Measurements from ENCODE around the gene ARHGAP44.
"Not testable (repeated sequence)": the region's sequence is repeated elsewhere in the genome, so short reads cannot be mapped to it uniquely, and the experiment has no call there.

ARHGAP44 gene

DNA sequence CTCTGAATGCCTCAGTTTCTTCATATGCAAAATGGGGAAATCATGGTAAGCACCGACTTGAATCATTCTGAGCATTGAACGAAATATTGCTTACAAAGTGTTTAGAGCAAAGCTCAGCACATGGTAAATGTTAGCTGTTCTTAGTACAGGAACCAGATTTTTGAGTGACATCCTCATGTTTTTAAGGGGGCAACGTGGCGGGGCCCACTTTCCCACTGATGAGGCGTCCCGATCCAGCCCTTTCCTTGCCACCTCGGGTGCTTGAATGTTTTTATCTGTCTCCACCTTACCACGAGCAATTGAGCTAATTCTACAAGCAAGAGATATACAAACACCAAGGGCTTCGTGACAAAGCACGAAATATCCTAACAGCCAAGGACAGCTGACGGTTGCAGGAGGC is 178.7 kb downstream of the ARHGAP44 start:
- no peak for DNase-seq

DNA sequence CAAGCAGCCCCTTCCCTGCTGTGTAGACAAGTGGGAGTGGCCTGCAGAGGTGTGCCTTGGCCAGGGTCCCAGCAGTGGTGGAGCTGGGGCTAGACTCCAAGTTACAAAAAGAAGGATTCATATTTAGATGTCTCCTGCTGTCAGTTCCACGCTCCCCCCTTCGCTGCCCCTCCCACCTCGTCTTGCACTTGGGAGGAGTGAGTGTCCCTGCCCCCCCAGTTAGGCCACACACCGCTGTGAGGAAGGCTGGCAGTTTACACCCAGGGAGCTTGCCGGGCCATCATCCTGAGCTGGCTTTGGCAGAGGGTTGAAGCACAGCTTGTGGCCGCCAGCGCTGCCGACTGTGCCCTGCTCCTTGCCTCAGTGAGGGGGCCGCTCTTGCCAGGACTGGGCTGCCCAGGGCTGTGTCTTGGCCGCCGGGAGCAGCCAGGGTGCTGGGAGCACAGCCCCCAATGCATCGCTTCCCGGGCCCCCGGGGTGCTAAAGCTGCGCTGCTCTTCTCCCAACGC is 184.3 kb downstream of the ARHGAP44 start:
- no peak for DNase-seq

DNA sequence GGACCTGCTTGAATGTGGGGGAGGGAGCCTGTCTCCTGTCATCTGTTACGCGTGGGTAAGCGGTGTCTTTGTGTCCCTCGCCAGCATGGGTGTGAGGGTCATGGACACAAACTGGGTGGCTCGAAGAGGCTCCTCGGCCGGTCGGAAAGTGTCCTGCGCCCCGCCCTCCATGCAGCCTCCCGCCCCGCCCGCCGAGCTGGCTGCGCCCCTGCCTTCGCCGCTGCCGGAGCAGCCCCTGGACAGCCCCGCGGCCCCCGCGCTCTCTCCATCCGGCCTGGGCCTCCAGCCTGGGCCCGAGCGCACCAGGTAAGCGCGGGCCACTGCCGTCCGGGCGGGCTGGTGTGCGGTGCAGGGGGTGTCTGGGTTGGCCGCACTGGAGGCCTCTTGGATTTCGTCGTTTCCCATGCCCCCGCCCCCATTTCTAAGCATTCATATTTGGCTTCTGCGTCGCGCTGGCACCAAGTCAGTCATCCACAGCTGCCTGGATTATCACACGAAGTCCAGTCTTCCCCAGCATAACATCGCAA is 184.8 kb downstream of the ARHGAP44 start:
- DNase-seq: no peak

DNA sequence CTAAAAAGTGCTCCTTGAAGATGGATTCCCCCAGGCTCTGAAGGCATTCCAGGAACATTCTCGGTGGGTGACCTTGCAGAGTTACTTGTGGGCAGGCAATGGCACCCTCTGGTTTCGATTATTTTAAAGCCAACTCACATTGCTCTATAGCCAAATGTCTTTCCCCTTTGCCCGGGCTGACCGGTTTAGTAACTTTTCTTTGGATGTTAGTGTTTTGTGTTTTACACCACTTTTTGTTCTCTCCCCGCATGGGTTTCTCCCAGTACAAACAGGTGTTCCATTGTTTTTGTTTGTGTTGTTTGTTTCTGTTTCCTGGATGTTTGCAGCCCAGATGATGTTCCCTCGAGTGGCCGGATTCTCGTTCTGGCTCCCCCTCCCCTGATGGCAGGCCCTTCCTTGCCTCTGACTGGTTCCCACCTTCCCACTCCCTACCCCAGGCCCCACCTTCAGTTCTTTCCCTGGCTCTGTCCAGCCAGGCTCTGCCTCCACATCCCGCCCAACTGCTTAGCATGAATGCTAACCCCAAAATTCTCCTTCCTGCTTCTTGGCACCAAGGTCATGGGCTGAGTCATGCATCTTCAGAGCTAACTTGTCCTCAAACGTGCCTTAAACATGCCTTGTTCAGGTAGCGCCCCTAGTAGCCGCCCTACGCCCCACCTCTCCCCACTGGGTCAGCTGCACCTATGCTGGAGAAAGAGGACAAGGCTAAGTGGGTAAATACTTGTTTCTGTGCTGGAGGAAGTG is 187.9 kb downstream of the ARHGAP44 start:
- no peak for DNase-seq

DNA sequence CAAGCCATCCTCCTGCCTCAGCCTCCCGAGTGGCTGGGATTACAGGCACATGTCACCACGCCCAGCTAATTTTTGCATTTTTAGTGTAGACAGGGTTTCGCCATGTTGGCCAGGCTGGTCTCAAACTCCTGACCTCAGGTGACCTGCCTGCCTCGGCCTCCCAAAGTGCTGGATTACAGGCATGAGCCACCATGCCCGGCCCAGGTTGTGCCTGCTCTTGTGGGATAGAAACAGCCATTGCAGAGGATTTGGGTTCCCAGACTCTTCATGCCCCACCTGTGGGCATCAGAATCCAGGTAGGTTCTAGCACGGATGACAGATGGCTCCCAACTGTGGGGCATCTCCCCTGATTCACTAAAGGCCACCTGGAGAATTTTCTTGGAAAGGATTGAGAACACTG is 189.5 kb downstream of the ARHGAP44 start:
- DNase-seq: not testable (repeated sequence)

DNA sequence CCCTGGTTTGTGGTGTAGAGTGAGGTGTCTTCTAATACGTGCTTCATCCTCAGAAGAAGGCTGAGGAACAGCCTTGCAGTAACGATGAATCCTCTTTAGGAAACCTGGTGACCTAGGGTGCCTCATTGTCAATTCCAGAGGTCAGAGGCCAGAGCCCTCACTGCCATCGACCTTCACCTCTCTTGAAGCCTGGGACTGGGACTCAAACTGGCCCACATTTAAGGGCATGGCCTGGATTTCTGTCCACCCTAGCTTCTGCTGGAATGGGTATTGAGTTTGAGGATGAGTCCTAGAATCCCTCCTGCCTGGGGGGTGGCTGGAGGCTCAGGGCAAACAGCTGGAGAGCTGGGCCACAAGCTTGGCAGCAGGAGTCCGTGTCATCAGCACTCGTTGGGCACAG is 189.9 kb downstream of the ARHGAP44 start:
- DNase-seq: no peak

DNA sequence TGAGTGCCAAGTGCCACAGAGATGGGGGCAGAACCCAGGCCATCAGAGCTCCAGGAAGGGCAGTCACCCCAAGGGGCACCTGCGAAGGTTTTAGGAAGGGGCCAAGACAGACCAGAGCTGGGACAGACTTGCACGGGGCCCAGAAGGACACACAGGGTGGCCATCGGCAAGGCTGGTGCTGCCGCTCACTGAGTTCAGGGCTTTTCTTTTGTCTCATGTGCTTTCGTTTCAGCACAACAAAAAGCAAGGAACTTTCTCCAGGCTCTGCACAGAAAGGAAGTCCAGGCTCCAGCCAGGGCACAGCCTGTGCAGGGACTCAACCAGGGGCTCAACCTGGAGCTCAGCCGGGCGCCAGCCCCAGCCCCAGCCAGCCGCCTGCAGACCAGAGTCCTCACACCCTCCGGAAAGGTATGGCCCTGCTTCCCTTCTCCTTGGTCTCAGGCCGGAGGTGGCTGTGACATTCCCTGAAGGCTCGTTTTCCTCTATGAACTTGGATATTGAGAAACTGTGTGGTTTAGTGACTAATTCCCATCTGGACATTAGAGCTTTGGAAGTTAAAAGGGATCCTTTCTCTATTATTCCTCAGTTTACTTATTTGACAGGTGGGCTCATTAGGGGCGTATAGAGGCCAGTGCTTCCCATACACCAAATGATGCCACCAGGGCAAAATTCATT is 190.7 kb downstream of the ARHGAP44 start:
- DNase-seq: no peak

DNA sequence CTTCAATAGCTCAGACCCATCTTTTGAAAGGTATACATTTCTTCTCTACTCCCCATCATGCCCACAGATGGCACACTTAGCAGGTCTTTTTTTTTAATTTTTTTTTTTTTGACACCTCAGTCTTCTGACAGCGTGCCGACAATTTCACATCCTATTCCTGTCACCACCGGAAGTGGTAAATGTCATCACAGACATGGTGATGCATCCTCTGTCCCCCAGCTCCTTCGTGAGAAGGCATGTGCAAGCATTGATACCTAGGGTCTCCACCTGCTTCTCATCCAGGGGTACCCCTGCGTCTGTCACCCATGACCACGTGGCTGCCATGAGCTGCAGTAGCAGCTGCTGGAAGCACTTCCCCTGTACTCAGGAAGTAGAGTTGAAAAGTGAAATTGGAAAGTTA is 192.9 kb downstream of the ARHGAP44 start:
- no peak for DNase-seq

DNA sequence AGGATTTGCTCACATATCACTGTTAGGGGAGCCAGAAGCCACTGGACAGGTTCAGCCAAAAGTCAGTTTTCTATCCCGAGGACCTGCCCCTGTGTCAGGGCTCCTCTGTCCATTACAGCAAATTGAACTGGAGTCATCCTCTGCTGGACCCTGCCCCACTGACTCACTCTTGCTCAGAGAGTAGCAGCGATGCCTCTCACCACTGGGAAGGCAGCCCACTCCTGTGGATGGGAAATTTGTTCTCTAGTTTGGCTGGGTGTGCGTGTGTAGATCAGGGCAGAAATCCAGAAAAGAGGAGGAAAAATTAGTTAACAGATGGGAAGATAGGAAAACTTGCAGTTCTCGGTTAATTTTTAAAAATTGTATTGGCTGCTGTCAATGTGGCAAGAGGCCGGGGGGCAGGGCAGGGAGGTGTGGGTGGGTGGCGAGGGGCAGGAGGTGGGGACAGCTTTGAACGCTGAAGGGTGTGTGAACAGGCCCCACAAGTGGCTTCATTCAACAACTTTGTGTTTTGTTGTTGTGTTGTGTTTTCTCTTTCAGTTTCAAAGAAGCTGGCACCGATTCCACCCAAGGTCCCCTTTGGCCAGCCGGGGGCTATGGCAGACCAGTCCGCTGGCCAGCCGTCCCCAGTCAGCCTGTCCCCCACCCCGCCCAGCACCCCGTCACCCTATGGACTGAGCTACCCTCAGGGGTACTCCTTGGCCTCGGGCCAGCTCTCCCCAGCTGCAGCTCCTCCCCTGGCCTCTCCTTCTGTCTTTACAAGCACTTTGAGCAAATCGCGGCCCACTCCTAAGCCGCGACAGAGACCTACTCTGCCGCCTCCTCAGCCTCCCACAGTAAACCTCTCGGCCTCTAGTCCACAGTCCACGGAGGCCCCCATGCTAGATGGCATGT is 194.9 kb downstream of the ARHGAP44 start:
- DNase-seq: no peak

DNA sequence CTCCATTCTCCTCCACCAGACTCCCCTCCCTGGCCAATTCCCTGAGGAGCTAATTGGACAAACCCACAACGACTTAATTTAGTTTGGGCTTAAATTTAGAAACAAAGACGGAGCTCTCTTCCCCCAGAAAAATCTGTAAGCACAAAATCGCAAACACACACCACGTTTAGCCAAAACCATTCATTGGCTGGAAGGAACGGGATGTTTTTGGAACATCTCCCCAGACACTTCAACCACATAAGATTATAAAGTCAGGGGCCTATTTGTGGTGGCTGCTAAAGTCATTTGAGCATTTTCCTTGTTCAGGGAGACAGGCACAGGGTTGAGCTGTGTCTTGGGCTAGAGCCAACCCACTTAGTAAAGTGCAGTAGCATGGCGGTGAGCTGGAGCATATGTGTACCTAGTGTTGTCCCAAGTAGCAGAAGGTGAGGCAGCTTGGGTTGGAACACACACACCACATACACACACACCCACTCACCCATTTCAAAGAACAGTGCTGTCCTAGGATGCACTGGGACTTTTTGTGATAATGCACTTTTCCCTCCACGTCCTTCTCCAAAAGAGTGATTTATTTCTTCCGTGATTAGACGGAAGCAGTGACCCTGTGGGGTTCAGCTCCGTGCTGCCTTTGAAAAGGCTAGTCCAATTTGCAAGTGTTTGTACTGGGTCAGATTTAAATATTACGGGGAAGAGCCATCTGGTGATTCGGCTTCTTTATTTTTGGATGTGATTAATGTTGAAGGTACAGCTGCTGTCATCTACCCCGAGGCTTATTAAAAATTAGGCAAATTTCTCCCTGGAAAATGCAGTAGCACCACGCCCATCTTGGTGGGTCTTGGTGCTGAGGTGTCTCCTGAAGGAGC is 196.4 kb downstream of the ARHGAP44 start:
- DNase-seq: no peak

DNA sequence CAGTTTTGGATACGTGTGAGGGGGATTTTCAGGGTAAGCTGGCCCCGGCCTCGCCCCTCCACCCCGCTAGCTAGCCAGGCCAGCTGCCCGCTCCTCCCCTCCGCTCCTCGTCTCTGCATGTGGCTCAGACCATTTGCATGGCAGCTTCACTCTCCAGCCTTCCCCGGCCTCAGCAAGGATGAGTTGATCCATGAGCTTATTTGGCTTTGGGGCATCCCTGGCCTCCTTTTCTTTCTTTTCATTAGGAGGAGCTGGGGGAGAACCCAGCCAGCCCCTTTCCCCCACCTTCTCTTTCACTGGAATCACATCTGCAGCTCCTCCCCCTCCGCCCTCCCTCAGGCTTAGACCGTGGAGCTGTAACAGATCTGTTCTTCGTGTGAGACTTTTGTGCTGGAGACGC is 197.8 kb downstream of the ARHGAP44 start:
- no peak for DNase-seq

DNA sequence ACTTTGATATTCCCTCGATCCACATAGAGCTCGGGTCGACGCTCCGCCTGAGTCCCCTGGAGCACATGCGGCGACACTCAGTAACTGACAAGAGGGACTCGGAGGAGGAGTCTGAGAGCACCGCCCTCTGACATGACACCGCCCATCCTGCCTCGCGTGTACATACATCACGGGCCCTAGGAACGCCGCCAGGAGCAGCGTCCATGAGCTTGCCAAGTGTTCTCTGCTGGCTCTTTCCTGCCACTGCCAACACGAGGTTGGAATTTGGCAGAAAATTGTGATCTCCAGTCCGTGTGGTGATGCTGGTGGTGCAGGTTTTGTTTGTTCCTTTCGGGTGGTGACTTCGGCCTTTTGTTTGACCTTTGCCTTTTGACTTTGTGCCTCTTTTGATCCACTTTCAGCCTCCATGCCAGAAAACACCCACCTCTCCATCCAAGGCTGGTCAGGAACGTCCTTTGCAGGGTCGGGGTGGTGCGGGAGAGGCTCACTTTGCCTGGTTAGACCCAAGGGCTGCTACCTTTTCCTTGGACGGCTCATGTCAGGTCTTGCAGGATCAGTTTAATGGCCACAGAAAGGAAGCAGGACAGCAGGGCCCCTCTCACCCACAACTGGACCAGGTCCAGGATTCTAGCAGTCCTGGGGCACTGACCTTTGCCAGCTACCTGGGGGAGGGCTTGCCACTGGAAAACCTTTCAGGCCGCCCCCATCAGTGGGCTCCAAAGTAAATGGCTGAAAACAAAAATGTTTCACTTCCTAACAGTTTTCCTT is 200.9 kb downstream of the ARHGAP44 start:
- DNase-seq: no peak

DNA sequence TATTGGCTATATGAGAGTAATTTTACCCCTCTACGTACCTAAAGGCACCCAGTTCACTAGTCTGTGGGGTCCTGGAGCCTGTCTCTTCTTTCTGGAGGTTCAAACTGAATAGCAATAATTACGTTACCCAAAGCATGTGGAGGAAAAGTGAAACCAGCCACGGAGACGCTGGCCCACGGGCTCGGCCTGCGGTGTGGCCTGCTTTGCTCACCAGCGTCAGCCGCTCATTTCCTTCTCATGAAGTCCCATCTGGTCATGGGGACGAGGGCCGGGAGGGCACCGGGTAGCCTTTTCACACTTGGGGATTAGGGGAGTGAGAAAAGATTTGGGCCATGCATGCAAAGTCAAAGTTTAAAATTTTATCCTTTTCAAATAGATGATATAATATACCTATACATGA is 201.6 kb downstream of the ARHGAP44 start:
- DNase-seq: no peak

DNA sequence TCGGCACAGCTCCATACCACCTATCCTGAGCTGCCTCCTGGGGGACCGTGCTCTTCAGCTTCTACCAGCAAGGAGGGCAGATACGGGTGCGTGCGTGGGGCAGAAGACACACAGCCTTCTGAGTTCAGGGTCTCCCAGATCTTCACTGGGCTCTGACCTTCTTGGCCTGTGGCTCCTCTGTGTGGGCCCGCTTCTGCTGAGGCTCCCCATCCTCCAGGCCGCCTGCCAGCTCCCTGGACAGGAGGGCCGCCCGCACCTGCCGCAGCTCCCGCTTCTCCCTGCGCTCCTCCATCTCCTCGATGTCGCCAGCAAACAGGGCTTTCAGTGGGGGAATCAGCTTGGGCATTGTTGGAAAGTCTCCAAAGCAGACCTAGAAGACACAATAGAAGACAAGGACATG is 203.4 kb downstream of the ARHGAP44 start:
- DNase-seq: no peak

DNA sequence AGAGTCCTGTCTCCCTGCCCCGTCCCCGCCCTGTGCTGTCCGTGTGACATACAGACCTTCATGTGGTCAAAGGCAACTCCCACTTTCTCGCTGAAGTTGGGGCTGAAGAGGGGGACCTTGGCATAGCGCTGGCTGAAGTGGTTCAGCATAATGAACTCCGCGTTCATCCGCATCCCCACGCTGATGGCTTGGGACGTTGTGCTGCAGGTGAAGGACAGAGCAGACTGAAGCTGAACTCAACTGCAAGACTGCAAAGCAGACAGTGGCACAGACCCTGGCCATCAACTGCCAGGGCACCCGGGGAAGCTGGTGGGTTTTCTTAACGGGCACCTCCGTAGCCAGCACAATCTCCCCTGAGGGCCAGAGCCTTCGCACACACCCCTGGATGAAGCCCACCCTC is 204.3 kb downstream of the ARHGAP44 start:
- DNase-seq: no peak

DNA sequence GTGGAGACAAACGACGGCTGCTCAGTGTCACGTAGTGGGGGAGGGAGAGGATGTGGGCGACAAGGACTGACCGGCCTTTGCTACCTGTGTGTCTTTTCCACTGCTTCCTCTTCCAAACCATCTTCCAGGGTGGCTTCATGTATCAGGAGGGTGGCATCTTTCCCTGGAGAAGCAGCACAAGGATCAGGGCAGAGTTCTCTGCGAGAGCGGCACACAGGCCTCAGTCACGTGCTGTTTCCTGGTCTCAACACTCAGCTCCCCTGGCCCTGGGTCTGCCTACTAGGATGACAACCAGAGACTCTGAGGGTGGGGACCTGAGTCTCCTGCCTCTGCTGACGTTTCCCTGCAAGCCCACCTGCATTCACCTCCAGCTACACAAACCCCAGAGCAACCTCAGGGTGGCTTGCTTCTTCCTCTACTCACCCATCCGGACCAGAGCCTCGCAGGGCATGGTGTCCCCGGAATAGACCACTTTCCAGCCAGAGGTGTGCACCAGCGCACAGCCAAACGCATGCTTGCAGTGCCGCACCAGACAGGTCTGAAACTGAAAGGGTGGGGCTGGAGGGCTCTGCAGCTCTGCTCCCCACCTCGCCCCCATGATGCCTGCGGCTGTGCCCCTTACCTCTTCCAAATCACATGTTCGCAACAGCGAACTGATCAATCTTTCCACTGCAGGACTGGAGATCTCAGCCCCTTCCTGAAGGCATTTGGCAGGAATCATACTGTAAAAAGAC is 205.2 kb downstream of the ARHGAP44 start:
- DNase-seq: no peak

DNA sequence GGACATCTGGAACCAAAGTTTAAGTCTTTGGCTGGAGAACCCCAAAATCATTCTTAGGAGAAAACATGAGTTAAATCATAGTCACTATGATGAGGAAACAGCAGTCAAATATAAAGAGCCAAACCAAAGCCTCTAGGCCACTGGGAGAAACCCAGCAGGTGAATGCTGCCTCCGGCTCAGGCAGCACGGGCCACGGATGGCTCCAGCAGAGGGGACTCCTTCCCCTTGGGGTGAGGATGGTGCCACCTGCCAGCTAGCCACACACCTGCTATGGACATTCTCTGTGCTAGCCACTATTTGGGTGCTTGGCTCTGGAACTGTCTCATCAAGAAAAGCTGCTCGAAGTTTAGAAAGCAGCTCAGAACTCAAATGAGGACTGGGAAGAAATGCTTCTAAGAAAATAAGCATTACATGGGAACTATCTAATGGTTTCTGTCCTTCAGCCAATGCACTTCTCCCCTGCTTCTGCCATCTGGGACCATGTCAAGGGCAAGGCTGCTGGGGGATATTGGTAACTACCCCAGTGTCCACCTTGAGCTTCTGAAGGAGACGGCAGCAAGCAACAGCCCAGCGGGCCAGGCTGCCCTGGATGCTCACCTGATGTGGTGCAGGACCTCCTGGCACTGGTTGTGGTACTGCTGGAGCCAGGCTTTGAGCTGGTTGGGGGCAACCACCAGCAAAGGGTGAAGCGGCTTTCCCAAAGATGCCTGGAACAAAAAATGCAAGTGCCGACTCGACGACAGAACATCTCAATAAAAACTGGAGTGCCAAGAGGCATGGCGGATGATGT is 206.0 kb downstream of the ARHGAP44 start:
- DNase-seq: no peak

DNA sequence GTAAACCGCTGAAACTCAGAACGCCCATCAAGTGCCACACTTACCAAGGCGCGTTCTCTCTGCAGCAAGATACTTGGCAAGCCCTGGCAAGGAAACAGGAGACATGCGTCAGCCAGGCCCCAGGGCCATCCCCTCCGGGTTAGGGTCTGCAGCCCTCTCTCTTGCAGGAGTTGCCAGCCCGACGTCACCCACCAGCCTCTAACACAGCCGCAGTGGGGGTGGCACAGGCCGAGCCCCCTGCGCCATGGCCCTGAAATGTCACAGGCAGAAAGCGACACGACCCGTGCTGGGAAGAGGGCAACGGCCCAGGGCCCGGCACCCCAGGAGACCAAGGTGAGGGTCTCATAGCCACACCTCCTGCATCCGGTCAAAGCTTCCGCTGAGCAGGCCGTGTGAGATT is 206.6 kb downstream of the ARHGAP44 start:
- no peak for DNase-seq

DNA sequence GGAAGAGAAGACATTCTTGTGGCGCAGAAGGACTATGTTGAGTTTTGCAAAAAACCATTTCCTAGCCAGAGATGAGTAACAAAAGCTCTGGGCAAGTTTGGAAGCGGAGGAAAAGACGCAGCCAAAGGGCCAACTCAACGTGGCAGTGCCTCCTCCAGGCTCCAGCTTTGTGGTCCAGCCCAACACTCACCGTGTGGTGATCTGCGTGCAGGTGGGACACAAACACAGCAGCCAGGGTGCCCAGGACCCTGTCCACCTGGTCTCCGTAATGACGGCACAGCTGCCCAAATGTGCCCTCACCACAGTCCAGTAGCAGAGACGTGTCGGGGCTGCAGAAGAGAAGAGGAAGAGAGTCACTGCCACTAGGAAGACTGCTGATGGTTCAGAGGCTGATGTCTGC is 207.1 kb downstream of the ARHGAP44 start:
- no peak for DNase-seq

DNA sequence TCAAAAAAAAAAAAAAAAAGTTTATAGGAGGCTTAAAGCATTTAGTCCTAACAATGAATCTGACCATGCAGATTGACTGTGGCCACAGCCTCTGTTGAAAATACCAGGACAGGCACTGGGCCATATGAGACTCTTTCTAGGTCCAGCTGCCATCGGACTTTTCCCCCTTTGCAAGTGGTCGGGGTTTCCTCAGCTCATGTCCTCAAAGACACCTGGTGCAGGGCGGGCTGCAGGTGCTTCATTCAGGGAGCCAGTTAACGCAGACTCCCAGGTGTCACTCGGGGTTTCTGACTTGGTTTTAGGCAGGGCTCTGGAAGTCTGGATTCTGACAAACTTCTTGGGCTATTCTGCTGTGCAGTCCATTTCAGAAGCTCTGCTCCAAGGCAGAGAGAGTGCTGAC is 207.6 kb downstream of the ARHGAP44 start:
- DNase-seq: no peak

Data from activated CD8-positive, alpha-beta memory T cell treated with anti-CD3 and anti-CD28 coated beads for 24 hours (primary cell).